ENCODE results near the gene CNTNAP2.

DNA sequence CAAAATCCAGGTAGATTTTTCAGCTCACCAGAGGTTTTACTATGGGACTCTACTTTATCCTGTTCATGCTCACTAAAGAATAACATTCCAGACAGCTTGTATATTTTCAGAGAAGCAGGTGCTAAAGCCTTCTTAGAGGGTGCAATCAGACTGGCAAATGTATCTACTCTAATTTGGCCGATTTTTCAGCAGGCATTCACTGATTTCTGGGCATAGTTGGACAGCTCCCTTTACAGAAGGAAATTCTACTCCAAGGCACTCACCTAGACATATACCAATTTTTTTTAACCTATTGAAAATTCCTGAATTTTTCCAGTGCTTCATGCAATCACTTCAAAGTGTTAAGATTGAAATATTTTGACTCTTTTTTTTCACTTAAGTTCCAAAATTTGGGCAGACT is 3.8 kb upstream of the CNTNAP2 start:
- TF ChIP-seq, protein P1, sequence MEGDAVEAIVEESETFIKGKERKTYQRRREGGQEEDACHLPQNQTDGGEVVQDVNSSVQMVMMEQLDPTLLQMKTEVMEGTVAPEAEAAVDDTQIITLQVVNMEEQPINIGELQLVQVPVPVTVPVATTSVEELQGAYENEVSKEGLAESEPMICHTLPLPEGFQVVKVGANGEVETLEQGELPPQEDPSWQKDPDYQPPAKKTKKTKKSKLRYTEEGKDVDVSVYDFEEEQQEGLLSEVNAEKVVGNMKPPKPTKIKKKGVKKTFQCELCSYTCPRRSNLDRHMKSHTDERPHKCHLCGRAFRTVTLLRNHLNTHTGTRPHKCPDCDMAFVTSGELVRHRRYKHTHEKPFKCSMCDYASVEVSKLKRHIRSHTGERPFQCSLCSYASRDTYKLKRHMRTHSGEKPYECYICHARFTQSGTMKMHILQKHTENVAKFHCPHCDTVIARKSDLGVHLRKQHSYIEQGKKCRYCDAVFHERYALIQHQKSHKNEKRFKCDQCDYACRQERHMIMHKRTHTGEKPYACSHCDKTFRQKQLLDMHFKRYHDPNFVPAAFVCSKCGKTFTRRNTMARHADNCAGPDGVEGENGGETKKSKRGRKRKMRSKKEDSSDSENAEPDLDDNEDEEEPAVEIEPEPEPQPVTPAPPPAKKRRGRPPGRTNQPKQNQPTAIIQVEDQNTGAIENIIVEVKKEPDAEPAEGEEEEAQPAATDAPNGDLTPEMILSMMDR (IDR thresholded peaks at IDR 0.05), result no peak
- no peak for TF ChIP-seq SIN3A (IDR thresholded peaks at IDR 0.05; ENCODE audit: borderline replicate concordance, insufficient read depth, low read depth, low read length)
